ENCODE results near the gene HRG. TPM values are rescaled to one million over a fixed set of nuclear protein-coding genes. Genes with fewer than 3 reads are reported as not detected.

The HRG gene
- polyA plus RNA-seq, 1 donor from 2014 or later, result not detected

DNA sequence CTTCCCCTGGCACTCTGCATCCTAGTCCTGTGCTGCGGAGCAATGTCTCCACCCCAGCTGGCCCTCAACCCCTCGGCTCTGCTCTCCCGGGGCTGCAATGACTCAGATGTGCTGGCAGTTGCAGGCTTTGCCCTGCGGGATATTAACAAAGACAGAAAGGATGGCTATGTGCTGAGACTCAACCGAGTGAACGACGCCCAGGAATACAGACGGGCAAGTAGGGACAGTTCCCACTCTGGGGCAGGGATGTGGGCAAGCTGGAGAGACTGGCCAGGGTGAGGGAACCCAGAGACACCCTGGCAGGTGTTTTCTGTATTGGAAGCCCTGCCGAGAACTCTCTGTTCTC, 25.4 kb upstream of the HRG start (continued):
- TF ChIP-seq, protein P1, sequence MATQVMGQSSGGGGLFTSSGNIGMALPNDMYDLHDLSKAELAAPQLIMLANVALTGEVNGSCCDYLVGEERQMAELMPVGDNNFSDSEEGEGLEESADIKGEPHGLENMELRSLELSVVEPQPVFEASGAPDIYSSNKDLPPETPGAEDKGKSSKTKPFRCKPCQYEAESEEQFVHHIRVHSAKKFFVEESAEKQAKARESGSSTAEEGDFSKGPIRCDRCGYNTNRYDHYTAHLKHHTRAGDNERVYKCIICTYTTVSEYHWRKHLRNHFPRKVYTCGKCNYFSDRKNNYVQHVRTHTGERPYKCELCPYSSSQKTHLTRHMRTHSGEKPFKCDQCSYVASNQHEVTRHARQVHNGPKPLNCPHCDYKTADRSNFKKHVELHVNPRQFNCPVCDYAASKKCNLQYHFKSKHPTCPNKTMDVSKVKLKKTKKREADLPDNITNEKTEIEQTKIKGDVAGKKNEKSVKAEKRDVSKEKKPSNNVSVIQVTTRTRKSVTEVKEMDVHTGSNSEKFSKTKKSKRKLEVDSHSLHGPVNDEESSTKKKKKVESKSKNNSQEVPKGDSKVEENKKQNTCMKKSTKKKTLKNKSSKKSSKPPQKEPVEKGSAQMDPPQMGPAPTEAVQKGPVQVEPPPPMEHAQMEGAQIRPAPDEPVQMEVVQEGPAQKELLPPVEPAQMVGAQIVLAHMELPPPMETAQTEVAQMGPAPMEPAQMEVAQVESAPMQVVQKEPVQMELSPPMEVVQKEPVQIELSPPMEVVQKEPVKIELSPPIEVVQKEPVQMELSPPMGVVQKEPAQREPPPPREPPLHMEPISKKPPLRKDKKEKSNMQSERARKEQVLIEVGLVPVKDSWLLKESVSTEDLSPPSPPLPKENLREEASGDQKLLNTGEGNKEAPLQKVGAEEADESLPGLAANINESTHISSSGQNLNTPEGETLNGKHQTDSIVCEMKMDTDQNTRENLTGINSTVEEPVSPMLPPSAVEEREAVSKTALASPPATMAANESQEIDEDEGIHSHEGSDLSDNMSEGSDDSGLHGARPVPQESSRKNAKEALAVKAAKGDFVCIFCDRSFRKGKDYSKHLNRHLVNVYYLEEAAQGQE (IDR thresholded peaks at IDR 0.05; ENCODE audit: borderline replicate concordance), result no peak

DNA sequence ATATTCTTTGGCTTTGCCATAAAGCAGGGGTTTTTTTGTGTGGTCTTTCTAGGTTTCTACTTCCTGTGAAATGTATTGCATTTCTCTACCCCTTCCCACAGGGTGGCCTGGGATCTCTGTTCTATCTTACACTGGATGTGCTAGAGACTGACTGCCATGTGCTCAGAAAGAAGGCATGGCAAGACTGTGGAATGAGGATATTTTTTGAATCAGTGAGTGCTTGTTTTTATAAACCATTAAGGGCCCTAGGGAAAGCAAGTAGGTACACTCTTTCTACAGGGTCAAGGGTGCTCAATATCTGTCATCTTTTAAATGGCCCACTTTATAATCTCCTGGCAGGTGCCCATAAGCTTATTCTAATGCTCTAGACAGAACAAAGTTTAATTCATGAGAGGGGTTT, 24.9 kb upstream of the HRG start:
- no peak overlapping the region for H2AFZ ChIP-seq (ENCODE audit: low read depth, low read length)
- H3K27ac ChIP-seq (ENCODE audit: low read length), result no peak overlapping the region
- H3K4me2 ChIP-seq (ENCODE audit: low read length), result no peak overlapping the region

More for the DNA sequence above, 24.9 kb upstream of the HRG start:
- H3K79me2 ChIP-seq (replicated peaks; ENCODE audit: insufficient read depth, low read length), result no peaks in the 10 kb centered on the region
- no peaks in the 10 kb centered on the region for H3K9me3 ChIP-seq (ENCODE audit: low read length)
- H3F3A ChIP-seq (ENCODE audit: insufficient read depth, low read length, poor library complexity, severe bottlenecking), result no peaks in the 10 kb centered on the region
- TF ChIP-seq TAF1 (IDR thresholded peaks at IDR 0.05; ENCODE audit: low read depth) (no peak), RAD21 (conservative IDR thresholded peaks at IDR 0.05) (no peak), MXI1 (conservative IDR thresholded peaks at IDR 0.05; ENCODE audit: poor library complexity, severe bottlenecking) (no peak), EP300 (conservative IDR thresholded peaks at IDR 0.05; ENCODE audit: poor library complexity, severe bottlenecking) (no peak), POLR2AphosphoS5 (IDR thresholded peaks at IDR 0.05) (no peak), SMC3 (conservative IDR thresholded peaks at IDR 0.05; ENCODE audit: poor library complexity) (no peak), EZH2 (IDR thresholded peaks at IDR 0.05; ENCODE audit: borderline replicate concordance, insufficient read depth, low read length, poor library complexity, severe bottlenecking) (no peak)
- TF ChIP-seq, protein P1 (IDR thresholded peaks at IDR 0.05; ENCODE audit: borderline replicate concordance), result no peak
- TF ChIP-seq, protein P2, sequence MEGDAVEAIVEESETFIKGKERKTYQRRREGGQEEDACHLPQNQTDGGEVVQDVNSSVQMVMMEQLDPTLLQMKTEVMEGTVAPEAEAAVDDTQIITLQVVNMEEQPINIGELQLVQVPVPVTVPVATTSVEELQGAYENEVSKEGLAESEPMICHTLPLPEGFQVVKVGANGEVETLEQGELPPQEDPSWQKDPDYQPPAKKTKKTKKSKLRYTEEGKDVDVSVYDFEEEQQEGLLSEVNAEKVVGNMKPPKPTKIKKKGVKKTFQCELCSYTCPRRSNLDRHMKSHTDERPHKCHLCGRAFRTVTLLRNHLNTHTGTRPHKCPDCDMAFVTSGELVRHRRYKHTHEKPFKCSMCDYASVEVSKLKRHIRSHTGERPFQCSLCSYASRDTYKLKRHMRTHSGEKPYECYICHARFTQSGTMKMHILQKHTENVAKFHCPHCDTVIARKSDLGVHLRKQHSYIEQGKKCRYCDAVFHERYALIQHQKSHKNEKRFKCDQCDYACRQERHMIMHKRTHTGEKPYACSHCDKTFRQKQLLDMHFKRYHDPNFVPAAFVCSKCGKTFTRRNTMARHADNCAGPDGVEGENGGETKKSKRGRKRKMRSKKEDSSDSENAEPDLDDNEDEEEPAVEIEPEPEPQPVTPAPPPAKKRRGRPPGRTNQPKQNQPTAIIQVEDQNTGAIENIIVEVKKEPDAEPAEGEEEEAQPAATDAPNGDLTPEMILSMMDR (IDR thresholded peaks at IDR 0.05; ENCODE audit: poor library complexity, severe bottlenecking), result no peak
- H4K20me1 ChIP-seq (ENCODE audit: insufficient read depth), result no peaks in the 10 kb centered on the region
- H3K4me3 ChIP-seq (ENCODE audit: low read length), result no peak overlapping the region
- no peaks in the 10 kb centered on the region for H3K27me3 ChIP-seq (ENCODE audit: insufficient read depth, low read depth, low read length)
- H3K9ac ChIP-seq (ENCODE audit: low read length), result no peak overlapping the region
- H3K36me3 ChIP-seq (ENCODE audit: insufficient read depth, low read length), result no peaks in the 10 kb centered on the region
- H3K9me2 ChIP-seq (ENCODE audit: insufficient read depth, low read length), result no peaks in the 10 kb centered on the region
